Measurements from ENCODE around the gene CYTH4.
A peak's percentile ranks its signal among the peaks of the same experiment; 100 is the strongest.
"Not testable (repeated sequence)": the region's sequence is repeated elsewhere in the genome, so short reads cannot be mapped to it uniquely, and the experiment has no call there.

CYTH4 gene

GRCh38 chr22:37312549-37313183 is 30.4 kb downstream of the CYTH4 start:
- no peak for DNase-seq

DNA sequence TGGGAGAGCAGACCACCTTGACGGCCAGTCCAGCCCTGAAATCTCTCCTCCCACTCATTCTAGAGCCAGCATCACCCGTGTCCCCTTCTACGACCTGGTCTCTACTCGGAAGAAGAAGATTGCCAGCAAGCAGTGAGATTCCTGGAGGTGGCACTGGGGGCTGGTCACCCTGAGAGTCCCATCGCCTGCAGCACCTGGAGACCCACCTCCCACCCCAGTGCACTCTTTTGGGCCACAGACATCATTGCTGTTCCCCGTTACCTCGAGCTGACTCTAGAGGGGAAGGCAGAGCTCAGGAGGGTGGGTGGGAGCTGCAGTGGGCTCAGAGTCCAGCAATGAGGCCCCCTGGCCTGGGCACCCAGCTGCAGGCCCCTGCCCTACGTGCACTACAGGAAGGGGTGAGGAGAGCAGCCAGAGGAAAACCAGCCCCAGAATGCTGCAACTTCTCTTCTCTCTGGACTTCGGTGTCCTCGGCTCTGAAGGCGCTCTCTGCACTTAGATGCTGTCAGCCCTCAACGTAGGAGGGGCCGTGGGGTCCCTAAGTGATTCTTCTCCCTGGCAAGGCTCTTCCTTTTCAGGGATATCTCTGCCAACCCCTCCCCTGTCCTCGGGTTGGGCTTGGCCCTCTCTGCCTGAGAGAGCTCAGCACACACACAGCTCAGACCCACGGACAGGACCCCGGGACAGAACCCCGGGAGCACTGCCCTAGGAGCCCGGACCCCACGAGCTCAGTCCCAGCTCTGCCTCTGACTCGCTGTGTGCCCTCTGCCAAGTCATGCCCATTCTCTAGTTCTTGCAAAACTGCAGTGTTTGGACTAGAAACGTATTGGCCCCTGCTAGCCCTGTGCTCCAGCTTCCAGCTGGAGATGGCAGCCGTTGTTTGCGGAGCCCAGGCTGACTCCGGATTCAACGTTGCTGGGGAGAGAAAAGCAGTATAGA is 31.3 kb downstream of the CYTH4 start:
- DNase-seq = no peak

DNA sequence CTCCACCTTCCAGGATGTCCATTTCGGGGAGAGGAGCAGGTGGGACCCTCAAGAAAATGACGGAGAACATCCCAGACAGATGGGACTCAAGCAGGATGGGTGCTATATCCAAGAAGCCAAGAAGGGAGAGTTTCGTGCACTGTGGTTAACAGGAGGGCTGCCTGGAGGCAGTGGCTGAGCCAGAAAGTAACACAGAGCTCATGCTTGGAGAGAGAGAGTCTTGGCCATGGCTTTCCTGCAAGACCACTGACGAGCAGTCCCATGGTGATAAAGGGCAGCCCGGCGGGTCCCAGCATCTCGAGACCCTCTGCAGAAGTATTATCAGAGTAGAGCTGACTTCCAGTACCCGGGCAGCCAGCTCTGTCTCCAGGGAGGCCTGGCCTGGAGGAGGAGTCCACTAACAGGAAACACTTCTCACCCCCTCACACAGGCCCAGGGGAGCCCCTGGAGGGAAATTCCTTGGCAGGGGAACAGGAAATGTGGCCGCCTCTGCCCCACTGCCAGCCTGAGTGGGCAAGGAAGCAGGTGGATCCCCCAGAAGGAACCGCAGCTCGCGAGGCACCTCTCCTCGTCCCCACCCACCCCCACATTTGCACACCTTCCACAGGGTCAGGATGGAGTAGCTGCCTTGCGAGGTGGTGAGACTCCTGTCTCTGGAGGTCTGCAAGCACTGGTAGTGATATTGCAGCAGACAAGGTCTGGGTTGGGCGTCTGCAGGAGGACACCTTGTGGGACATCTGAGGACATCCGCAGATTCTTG is 32.2 kb downstream of the CYTH4 start:
- peak; percentile 38 for DNase-seq

DNA sequence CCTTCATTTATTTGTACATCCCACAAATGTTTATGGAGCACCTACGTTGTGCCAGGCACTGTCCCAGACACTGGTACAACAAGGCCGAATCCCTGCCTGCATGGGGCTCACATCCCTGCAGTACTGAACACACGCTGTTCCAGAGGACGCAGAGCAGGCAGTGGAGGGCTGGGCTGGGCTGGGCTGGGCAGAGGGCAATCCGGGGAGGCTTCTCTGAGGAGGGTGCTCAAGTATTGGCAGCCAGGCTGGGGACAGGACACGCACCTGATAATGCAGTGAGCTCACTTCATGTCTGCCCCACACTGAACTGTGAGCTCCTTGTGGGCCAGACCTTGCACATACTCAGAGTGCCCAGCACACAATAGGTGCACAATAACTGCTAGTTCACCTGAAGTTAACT is 34.1 kb downstream of the CYTH4 start:
- no peak for DNase-seq

- DNase-seq = peak; percentile 89
Measured at GRCh38 chr22:37316875-37317371, 34.6 kb downstream of the CYTH4 start.

DNA sequence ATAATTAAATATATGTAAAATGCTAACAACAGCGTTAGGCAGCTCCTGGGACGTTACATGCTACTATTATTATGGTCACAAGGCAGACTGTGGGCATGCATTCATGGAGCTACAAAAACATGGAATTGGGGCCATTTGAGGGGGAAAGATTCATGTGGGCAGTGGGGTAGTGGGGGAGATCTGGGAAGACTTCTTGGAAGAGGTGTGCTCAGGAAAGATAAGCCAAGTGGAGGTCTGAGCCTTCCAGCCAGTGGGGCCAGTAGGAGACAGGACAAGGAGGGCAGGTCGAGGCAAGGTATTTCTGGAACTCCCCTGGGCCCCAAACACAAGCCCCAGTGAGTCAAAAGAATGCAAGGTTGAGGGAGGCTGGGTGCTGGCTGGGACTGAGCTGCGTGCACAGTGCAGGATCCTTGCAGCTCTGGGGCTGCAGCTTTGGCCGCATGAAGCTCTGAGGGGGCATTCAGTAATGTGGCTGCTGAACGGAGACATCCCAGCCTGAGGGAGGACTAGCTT is 35.4 kb downstream of the CYTH4 start:
- DNase-seq = no peak

GRCh38 chr22:37318364-37319109 is 36.2 kb downstream of the CYTH4 start:
- no peak for DNase-seq

GRCh38 chr22:37319469-37319868 is 37.2 kb downstream of the CYTH4 start:
- DNase-seq = no peak

- DNase-seq = no peak
Measured at GRCh38 chr22:37320726-37321677, 38.7 kb downstream of the CYTH4 start.

GRCh38 chr22:37324340-37325038 is 42.2 kb downstream of the CYTH4 start:
- DNase-seq = no peak

DNA sequence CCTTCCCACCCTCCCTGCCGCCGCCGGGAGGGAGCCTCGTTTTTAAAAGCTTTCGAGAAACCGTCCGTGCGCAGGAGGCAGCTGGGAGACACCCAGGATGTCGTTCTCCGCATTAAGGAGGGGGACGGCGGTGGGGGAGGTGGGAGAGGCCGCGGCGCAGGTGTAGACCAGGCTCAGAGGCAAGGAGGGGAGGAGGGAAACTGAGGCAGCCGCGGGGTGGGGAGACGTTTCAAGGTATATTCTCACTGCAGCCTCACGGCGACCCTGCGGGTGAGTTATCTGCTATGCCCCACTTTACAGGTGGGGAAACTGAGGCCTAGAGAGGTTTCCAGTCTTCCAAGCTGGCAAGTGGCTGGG is 42.7 kb downstream of the CYTH4 start:
- no peak for DNase-seq

DNA sequence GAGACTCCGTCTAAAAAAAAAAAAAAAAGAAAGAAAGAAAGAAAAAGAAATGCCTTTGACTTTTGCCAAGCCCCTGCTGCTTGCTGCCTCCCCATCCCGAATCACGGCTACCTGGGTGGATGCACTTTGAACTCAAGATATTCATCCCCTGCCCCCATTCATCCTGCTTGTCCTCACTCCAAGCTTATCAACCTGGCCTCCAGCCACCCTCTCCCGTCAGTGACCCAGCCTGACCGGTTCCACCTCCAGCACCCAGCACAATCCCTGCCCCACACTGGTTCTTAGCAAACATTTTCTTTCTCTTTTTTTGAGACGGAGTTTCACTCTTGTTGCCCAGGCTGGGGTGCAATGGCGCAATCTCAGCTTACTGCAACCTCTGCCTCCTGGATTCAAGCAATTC is 44.4 kb downstream of the CYTH4 start:
- no peak for DNase-seq

DNA sequence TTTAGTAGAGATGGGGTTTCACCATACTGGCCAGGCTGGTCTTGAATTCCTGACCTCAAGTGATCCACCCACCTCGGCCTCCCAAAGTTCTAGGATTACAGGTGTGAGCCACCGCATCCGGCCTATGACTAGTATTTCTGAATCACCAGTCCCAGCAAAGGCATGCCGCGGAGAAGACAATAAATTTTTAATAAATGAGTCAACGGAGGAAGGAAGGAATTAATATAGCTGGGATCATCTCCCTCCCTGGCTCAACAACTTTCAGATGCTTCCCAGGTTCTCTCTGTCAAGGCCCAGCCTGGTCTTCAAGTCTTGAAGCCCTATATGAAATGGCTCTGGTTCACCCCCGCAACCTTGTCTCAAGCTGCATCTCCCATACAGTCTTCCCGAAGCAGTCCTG is 45.7 kb downstream of the CYTH4 start:
- no peak for DNase-seq

- DNase-seq = not testable (repeated sequence)
Measured at GRCh38 chr22:37328538-37329237, 46.4 kb downstream of the CYTH4 start.

DNA sequence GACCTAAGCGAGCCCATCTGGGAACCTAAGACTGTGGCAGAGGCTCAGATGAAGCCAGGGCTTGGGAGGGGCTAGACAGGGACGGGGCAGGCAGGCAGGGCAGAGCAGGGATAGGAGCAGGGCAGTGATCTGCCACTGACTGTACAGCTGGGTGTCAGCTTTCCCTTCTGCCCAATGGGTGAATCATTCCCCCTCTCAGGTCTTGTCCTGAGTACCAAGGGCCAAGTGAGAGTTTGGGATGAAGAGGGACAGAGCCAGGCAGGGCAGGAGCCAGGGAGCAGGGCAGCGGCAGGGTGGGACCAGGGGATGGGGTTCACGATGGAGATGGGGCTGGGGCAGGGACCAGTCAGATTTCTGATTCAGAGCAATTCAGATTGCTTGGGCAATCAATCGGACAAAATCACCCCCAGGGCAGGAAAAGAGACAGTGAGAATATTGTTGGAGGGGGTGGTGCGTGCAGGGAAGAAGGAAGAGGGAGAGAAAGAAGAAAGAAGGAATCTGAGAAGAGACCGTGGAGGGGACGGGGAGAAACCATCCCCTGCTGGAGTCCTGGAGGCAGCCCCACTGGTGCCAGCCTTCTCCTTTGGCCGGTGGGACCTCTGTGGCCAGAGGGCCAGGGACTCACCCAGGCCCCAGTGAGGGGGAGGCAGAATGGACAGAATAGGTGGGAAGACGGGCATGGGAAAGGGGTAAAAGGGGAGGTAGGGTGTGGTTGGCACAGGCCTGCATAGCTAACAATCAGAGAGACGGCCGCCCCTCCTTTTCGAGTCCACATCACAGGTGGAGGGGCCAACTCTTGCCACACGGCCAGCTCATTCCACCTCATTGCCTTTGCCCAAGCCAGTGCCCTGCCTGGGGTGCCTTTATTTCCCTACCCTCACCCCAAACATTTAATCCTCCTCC is 47.2 kb downstream of the CYTH4 start:
- no peak for DNase-seq

GRCh38 chr22:37330200-37331033 is 48.1 kb downstream of the CYTH4 start:
- DNase-seq = peak; percentile 81

GRCh38 chr22:37331034-37331428 is 48.7 kb downstream of the CYTH4 start:
- no peak for DNase-seq
